ENCODE data around the gene VWA3A.

- TF ChIP-seq MAX (IDR thresholded peaks at IDR 0.05) (no peak), CTCF (IDR thresholded peaks at IDR 0.05) (no peak), POLR2A (IDR thresholded peaks at IDR 0.05; ENCODE audit: low read length) (no peak), HDAC2 (IDR thresholded peaks at IDR 0.05) (no peak), CBX2 (IDR thresholded peaks at IDR 0.05; ENCODE audit: borderline replicate concordance, low read depth) (no peak), RNF2 (IDR thresholded peaks at IDR 0.05; ENCODE audit: borderline replicate concordance, low read depth) (no peak), REST (IDR thresholded peaks at IDR 0.05) (no peak), MAFK (IDR thresholded peaks at IDR 0.05; ENCODE audit: partially characterized antibody) (no peak), PBX3 (IDR thresholded peaks at IDR 0.05) (no peak)
Measured at GRCh38 chr16:22126037-22126558, 33.8 kb downstream of the VWA3A start.

All from A549 (cell line).